Urinary bladder (tissue), 4 donors: Measurements from ENCODE around the gene F12. TPM values are rescaled to one million over a fixed set of nuclear protein-coding genes. Genes with fewer than 3 reads are reported as not detected.
"Not testable (repeated sequence)": the region's sequence is repeated elsewhere in the genome, so short reads cannot be mapped to it uniquely, and the experiment has no call there.

Source experiments
- DNase-seq: peaks from one replicate; pipeline ENCODE4 v3.0.0-alpha.2; 2015; ENCODE audit errors: extremely low spot score
- H3K27ac ChIP-seq: one replicate; pipeline ENCODE4 v1.5.1; 2013; ENCODE audit warnings: low read depth, mild to moderate bottlenecking, moderate library complexity
- H3K36me3 ChIP-seq: one replicate; pipeline ENCODE4 v1.6.1; 2013; ENCODE audit warnings: mild to moderate bottlenecking, moderate library complexity; ENCODE audit not compliant: insufficient read depth
- H3K4me1 ChIP-seq: one replicate; pipeline ENCODE4 v1.6.1; 2013; ENCODE audit warnings: mild to moderate bottlenecking, moderate library complexity; ENCODE audit not compliant: insufficient read depth
- H3K4me3 ChIP-seq: one replicate; pipeline ENCODE4 v1.5.1; 2013; ENCODE audit warnings: low read depth, low read length
- WGBS: extraction: QIAGEN DNeasy Blood & Tissue Kit; methylation state at CpG from one replicate; pipeline ENCODE4 v1.1.7; 2013; 5-methylcytosine and 5-hydroxymethylcytosine counted together
- polyA plus RNA-seq: library from polyadenylated mRNA; stranded (reverse); fragments of 200-250 nt; gene quantifications from one replicate; pipeline ENCODE4 v1.2.3, GENCODE V29; 2013
- total RNA-seq: library from RNA; depleted of rRNA; stranded (reverse); fragments of >200 nt; gene quantifications from one replicate; pipeline ENCODE4 v1.2.3, GENCODE V29; 2014
- donor health status: healthy with polysubstance abuse.
- donor health status: healthy.

F12 gene
- total and polyA plus RNA-seq, 2 donors: 1.1 TPM; not detected in 1

GRCh38 chr5:177423671-177424070 lies 14.3 kb upstream of the F12 start:
- 89% methylated on average over 2 of the region's 2 CpGs for WGBS
- DNase-seq: no peak
- no peaks in the 10 kb centered on the region for H3K4me1 ChIP-seq
- H3K27ac ChIP-seq: no peak overlapping the region
- no peak overlapping the region for H3K4me3 ChIP-seq
- H3K36me3 ChIP-seq: no peaks in the 10 kb centered on the region

- H3K27ac ChIP-seq: no peak overlapping the region
- 70% methylated on average over 6 of the region's 6 CpGs for WGBS
- DNase-seq: no peak
- H3K4me1 ChIP-seq: no peaks in the 10 kb centered on the region
- H3K36me3 ChIP-seq: no peaks in the 10 kb centered on the region
- no peak overlapping the region for H3K4me3 ChIP-seq
Measured at GRCh38 chr5:177421062-177421798, 11.9 kb upstream of the F12 start.

GRCh38 chr5:177420472-177420871 lies 11.1 kb upstream of the F12 start:
- H3K4me1 ChIP-seq, DNase-seq, H3K27ac ChIP-seq, H3K36me3 ChIP-seq, H3K4me3 ChIP-seq: not testable (repeated sequence)
- 72% methylated on average over 7 of the region's 7 CpGs for WGBS

GRCh38 chr5:177419046-177419445 lies 9.7 kb upstream of the F12 start:
- Histone ChIP-seq H3K4me3 (no peak overlapping the region), H3K36me3 (no peaks in the 10 kb centered on the region), H3K27ac (no peak overlapping the region), H3K4me1 (no peaks in the 10 kb centered on the region)
- WGBS: 58% methylated on average over 3 of the region's 3 CpGs
- no peak for DNase-seq

GRCh38 chr5:177417081-177417480 lies 7.7 kb upstream of the F12 start:
- not testable (repeated sequence) for H3K4me3 ChIP-seq, H3K4me1 ChIP-seq, H3K36me3 ChIP-seq, H3K27ac ChIP-seq, DNase-seq
- WGBS: 87% methylated on average over 6 of the region's 6 CpGs

- H3K36me3 ChIP-seq: no peaks in the 10 kb centered on the region
- no peak overlapping the region for H3K4me3 ChIP-seq
- H3K27ac ChIP-seq: no peak overlapping the region
- no peaks in the 10 kb centered on the region for H3K4me1 ChIP-seq
- 75% methylated on average over 3 of the region's 3 CpGs for WGBS
- DNase-seq: no peak
Measured at GRCh38 chr5:177414481-177414880, 5.1 kb upstream of the F12 start.

GRCh38 chr5:177412603-177413233 lies 3.4 kb upstream of the F12 start:
- Histone ChIP-seq H3K4me3 (no peak overlapping the region), H3K4me1 (no peaks in the 10 kb centered on the region), H3K27ac (no peak overlapping the region), H3K36me3 (no peaks in the 10 kb centered on the region)
- 83% methylated on average over 8 of the region's 8 CpGs for WGBS
- DNase-seq: no peak

GRCh38 chr5:177410575-177410974 lies 1.2 kb upstream of the F12 start:
- Histone ChIP-seq H3K4me1 (no peaks in the 10 kb centered on the region), H3K36me3 (no peaks in the 10 kb centered on the region), H3K27ac (no peak overlapping the region), H3K4me3 (no peak overlapping the region)
- 73% methylated on average over 3 of the region's 3 CpGs for WGBS
- no peak for DNase-seq

- 82% methylated on average over 5 of the region's 5 CpGs for WGBS
- Histone ChIP-seq H3K4me1 (no peaks in the 10 kb centered on the region), H3K4me3 (no peak overlapping the region), H3K36me3 (no peaks in the 10 kb centered on the region), H3K27ac (no peak overlapping the region)
- DNase-seq: no peak
Measured at GRCh38 chr5:177405805-177406204, 3.6 kb downstream of the F12 start.

GRCh38 chr5:177405312-177405711 lies 4.1 kb downstream of the F12 start:
- no peaks in the 10 kb centered on the region for H3K4me1 ChIP-seq
- H3K4me3 ChIP-seq: no peak overlapping the region
- H3K27ac ChIP-seq: no peak overlapping the region
- DNase-seq: no peak
- H3K36me3 ChIP-seq: no peaks in the 10 kb centered on the region
- 95% methylated on average over 2 of the region's 2 CpGs for WGBS

- Histone ChIP-seq H3K4me1 (no peaks in the 10 kb centered on the region), H3K27ac (no peak overlapping the region), H3K4me3 (no peak overlapping the region), H3K36me3 (no peaks in the 10 kb centered on the region)
- 39% methylated on average over 16 of the region's 16 CpGs for WGBS
- no peak for DNase-seq
Measured at GRCh38 chr5:177404641-177405179, 4.7 kb downstream of the F12 start.

GRCh38 chr5:177403792-177404640 lies 5.3 kb downstream of the F12 start:
- WGBS: under 1% methylated on average over 93 of the region's 93 CpGs
- no peak for DNase-seq

GRCh38 chr5:177403102-177403791 lies 6.1 kb downstream of the F12 start:
- Histone ChIP-seq H3K4me1 (no peaks in the 10 kb centered on the region), H3K27ac (no peak overlapping the region), H3K36me3 (no peaks in the 10 kb centered on the region), H3K4me3 (peak overlapping the region; percentile 41)
- DNase-seq: no peak
- WGBS: 2% methylated on average over 61 of the region's 61 CpGs

More at GRCh38 chr5:177403792-177404640, 5.3 kb downstream of the F12 start:
- Histone ChIP-seq H3K36me3 (no peaks in the 10 kb centered on the region), H3K4me1 (no peaks in the 10 kb centered on the region), H3K27ac (no peak overlapping the region), H3K4me3 (peak overlapping the region; percentile 41)
